ENCODE results near the gene CWC27. TPM values are rescaled to one million over a fixed set of nuclear protein-coding genes. Genes with fewer than 3 reads are reported as not detected.

The CWC27 gene
- total RNA-seq, 1 donor from 2014 or later: 29.3 TPM

- no peak overlapping the region for H3K4me3 Mint-ChIP-seq (ENCODE audit: unreplicated experiment)
- H3K27me3 Mint-ChIP-seq (ENCODE audit: unreplicated experiment): peaks cover 2% of the 10 kb centered on the region
- no peak overlapping the region for H3K27ac Mint-ChIP-seq (ENCODE audit: unreplicated experiment)
- DNase-seq (ENCODE audit: low spot score): no peak
- no peaks in the 10 kb centered on the region for H3K9me3 Mint-ChIP-seq (ENCODE audit: unreplicated experiment)
- no peak for TF ChIP-seq CTCF (IDR thresholded peaks at IDR 0.05; ENCODE audit: unreplicated experiment)
- H3K36me3 Mint-ChIP-seq (ENCODE audit: low read depth, unreplicated experiment): no peaks in the 10 kb centered on the region
- H3K4me1 Mint-ChIP-seq (ENCODE audit: unreplicated experiment): peaks cover 6% of the 10 kb centered on the region
These were observed 296.3 kb downstream of the CWC27 start for GRCh38 chr5:65065001-65065511.

- no peaks in the 10 kb centered on the region for H3K36me3 Mint-ChIP-seq (ENCODE audit: low read depth, unreplicated experiment)
- no peak overlapping the region for H3K27ac Mint-ChIP-seq (ENCODE audit: unreplicated experiment)
- H3K4me1 Mint-ChIP-seq (ENCODE audit: unreplicated experiment): peaks cover 6% of the 10 kb centered on the region
- no peak overlapping the region for H3K4me3 Mint-ChIP-seq (ENCODE audit: unreplicated experiment)
- no peaks in the 10 kb centered on the region for H3K27me3 Mint-ChIP-seq (ENCODE audit: unreplicated experiment)
- no peak for DNase-seq (ENCODE audit: low spot score)
- no peaks in the 10 kb centered on the region for H3K9me3 Mint-ChIP-seq (ENCODE audit: unreplicated experiment)
- no peak for TF ChIP-seq CTCF (IDR thresholded peaks at IDR 0.05; ENCODE audit: unreplicated experiment)
These were observed 297.8 kb downstream of the CWC27 start for GRCh38 chr5:65066387-65067146.

GRCh38 chr5:65067147-65067506 is 298.4 kb downstream of the CWC27 start:
- Mint-ChIP-seq H3K36me3 (ENCODE audit: low read depth, unreplicated experiment) (no peaks in the 10 kb centered on the region), H3K9me3 (ENCODE audit: unreplicated experiment) (no peaks in the 10 kb centered on the region), H3K4me1 (ENCODE audit: unreplicated experiment) (peaks cover 11% of the 10 kb centered on the region), H3K4me3 (ENCODE audit: unreplicated experiment) (no peak overlapping the region), H3K27ac (ENCODE audit: unreplicated experiment) (no peak overlapping the region), H3K27me3 (ENCODE audit: unreplicated experiment) (no peaks in the 10 kb centered on the region)
- TF ChIP-seq CTCF (IDR thresholded peaks at IDR 0.05; ENCODE audit: unreplicated experiment): no peak
- DNase-seq (ENCODE audit: low spot score): no peak

Other genes with a start within 250 kb of the CWC27 start
- gene SHISAL2B, start 78.4 kb upstream of the CWC27 start, total RNA-seq (ENCODE audit: unreplicated experiment): 1.4 TPM
- 28.8 TPM for gene SREK1IP1, start 239 bp upstream of the CWC27 start, total RNA-seq (ENCODE audit: unreplicated experiment)